GM12878 (cell line): Measurements from ENCODE around the gene SIGLEC11. TPM values are rescaled to one million over a fixed set of nuclear protein-coding genes. Genes with fewer than 3 reads are reported as not detected.

Experiments used
- ATAC-seq: fragments of 200-7000 bp; cut with Tn5 transposase; 3 replicates; pipeline ENCODE4 v1.9.1; 2020; ENCODE audit warnings: mild to moderate bottlenecking, moderate library complexity
- BruUV-seq: library from RNA; stranded (reverse); fragments of 400-500 nt; replicated peaks from 2 replicates; lab custom pipeline; 2021; lab: Mats Ljungman, UMichigan
- CTCF ChIA-PET: fragments of 300-600 bp; sonication (Branson Sonifier 250); formaldehyde crosslinking; extraction: SDS; loops from one replicate; lab custom pipeline; 2021; ENCODE audit warnings: inconsistent platforms; lab: Yijun Ruan, JAX
- POLR2A ChIA-PET: fragments of 350-600 bp; formaldehyde crosslinking; extraction: SDS; loops from one replicate; lab custom pipeline; 2021; ENCODE audit warnings: inconsistent platforms; lab: Charles Lee
- RAD21 ChIA-PET: fragments of 300-600 bp; sonication (Branson Sonifier 250); formaldehyde crosslinking; loops from one replicate; lab custom pipeline; 2023; ENCODE audit warnings: antibody characterized with exemption; ENCODE audit not compliant: unreplicated experiment; lab: Charles Lee
- SMC1A ChIA-PET: fragments of 300-600 bp; sonication (Branson Sonifier 250); formaldehyde crosslinking; loops from one replicate; lab custom pipeline; 2023; ENCODE audit not compliant: unreplicated experiment, uncharacterized antibody; lab: Charles Lee
- DNase-seq: peaks from one replicate; pipeline ENCODE4 v3.0.0-alpha.2; 2011; ENCODE audit warnings: low read depth, low spot score
- FAIRE-seq: peaks from 3 replicates; lab custom pipeline; 2011; peaks lifted over from hg19 to GRCh38; lab: Jason Lieb, UNC
- H2AFZ ChIP-seq: 2 replicates; pipeline ENCODE4 v1.6.0; 2011; ENCODE audit warnings: low read depth, low read length, control low read depth; ENCODE audit not compliant: control insufficient read depth
- H3K27ac ChIP-seq: 2 replicates; pipeline ENCODE4 v1.5.1; 2011; ENCODE audit warnings: control low read depth; ENCODE audit not compliant: control insufficient read depth, insufficient read depth
- H3K27me3 ChIP-seq, 2 experiments: replicated peaks in 1 of 2; 2 replicates each; pipeline versions ENCODE4 v1.6.0 to v1.6.1; 2011; ENCODE audit warnings: low read length in 1 of 2; ENCODE audit not compliant: control insufficient read depth in 2 of 2, insufficient read depth in 2 of 2
- H3K36me3 ChIP-seq, 2 experiments: 2 replicates each; pipeline ENCODE4 v1.5.1; 2011; ENCODE audit warnings: low read length in 1 of 2; ENCODE audit not compliant: control insufficient read depth in 2 of 2, insufficient read depth in 2 of 2
- H3K4me1 ChIP-seq: 2 replicates; pipeline ENCODE4 v1.6.1; 2011; ENCODE audit warnings: mild to moderate bottlenecking, low read length, moderate library complexity, mixed read lengths; ENCODE audit not compliant: control insufficient read depth, insufficient read depth
- H3K4me2 ChIP-seq: 2 replicates; pipeline ENCODE4 v1.6.0; 2011; ENCODE audit warnings: control low read depth; ENCODE audit not compliant: control insufficient read depth, insufficient read depth
- H3K4me3 ChIP-seq: fragments of 200-600 bp; sonication (generic); 2 replicates; pipeline ENCODE4 v1.5.1; 2016
- H3K79me2 ChIP-seq: 2 replicates; pipeline ENCODE4 v1.6.0; 2011; ENCODE audit warnings: low read length; ENCODE audit not compliant: control insufficient read depth, insufficient read depth
- H3K9ac ChIP-seq: 2 replicates; pipeline ENCODE4 v1.8.0; 2011; ENCODE audit warnings: low read length, control low read depth, mixed read lengths; ENCODE audit not compliant: control insufficient read depth, insufficient read depth
- H3K9me3 ChIP-seq: replicated peaks from 3 replicates; pipeline ENCODE4 v1.5.1; 2011; ENCODE audit warnings: mild to moderate bottlenecking, low read length; ENCODE audit not compliant: control insufficient read depth, insufficient read depth
- H4K20me1 ChIP-seq: 2 replicates; pipeline ENCODE4 v1.6.0; 2011; ENCODE audit not compliant: control insufficient read depth, insufficient read depth
- BHLHE40 ChIP-seq, 2 experiments: fragments of 450-650 bp in 1 of 2; IDR thresholded peaks; 2 replicates each; pipeline ENCODE4 v1.6.1; 2011 to 2017; ENCODE audit warnings: low read depth in 2 of 2, borderline replicate concordance in 1 of 2, improper control_type of control experiment in 1 of 2, low read length in 1 of 2, mild to moderate bottlenecking in 1 of 2
- CTCF ChIP-seq, 3 experiments: IDR thresholded peaks in 2 of 3; conservative IDR thresholded peaks in 1 of 3; 2 replicates each; pipeline ENCODE4 v1.5.1; 2011; ENCODE audit warnings: low read depth in 3 of 3, low read length in 3 of 3, mild to moderate bottlenecking in 3 of 3, control low read depth in 2 of 3, moderate library complexity in 2 of 3, inconsistent platforms in 1 of 3, mixed read lengths in 1 of 3; ENCODE audit not compliant: control insufficient read depth in 2 of 3, insufficient read depth in 1 of 3; ENCODE audit errors: extremely low read depth in 1 of 3
- POLR2A ChIP-seq: IDR thresholded peaks from 2 replicates; pipeline ENCODE4 v1.6.1; 2011; ENCODE audit warnings: low read depth, mild to moderate bottlenecking, low read length
- ZBTB33 ChIP-seq: fragments of 450-650 bp; IDR thresholded peaks from 2 replicates; pipeline ENCODE4 v1.6.1; 2017; ENCODE audit warnings: mild to moderate bottlenecking
- ZNF207 ChIP-seq: fragments of 450-650 bp; IDR thresholded peaks from 2 replicates; pipeline ENCODE4 v1.6.1; 2014; ENCODE audit warnings: antibody characterized with exemption, mild to moderate bottlenecking, borderline replicate concordance
- WGBS: methylation state at CpG from one replicate; pipeline ENCODE4 v1.1.6; 2016; ENCODE audit warnings: low lambda C conversion rate; ENCODE audit not compliant: insufficient replicate concordance, insufficient coverage; ENCODE audit errors: missing lambda C conversion rate; 5-methylcytosine and 5-hydroxymethylcytosine counted together
- in situ Hi-C: fragments of 300-500 bp; cut with MboI; formaldehyde crosslinking; loops from 9 replicates; pipeline ENCODE4 v1.14.3; 2018; ENCODE audit warnings: mixed read lengths
- intact Hi-C: fragments of 100-400 bp; cut with micrococcal nuclease; formaldehyde crosslinking; loops from one replicate; pipeline ENCODE4 v1.14.2; 2022; ENCODE audit not compliant: unreplicated experiment
- polyA plus RNA-seq, 11 experiments: library from polyadenylated mRNA; depleted of rRNA in 4 of 11; unstranded in 6 of 11; stranded (reverse) in 5 of 11; fragments of >200 nt; fragmentation: Nextera tagmentation in 4 of 11; fragmentation: Illumina TruSeq in 1 of 11; extraction: Ambion mirVana in 4 of 11; extraction: Trizol in 1 of 11; gene quantifications; 1 replicate in 1 of 11; 2 replicates in 10 of 11; pipeline versions ENCODE4 v1.2.1 to v1.2.3, GENCODE V29; 2011 to 2016; ENCODE audit warnings: inconsistent platforms in 2 of 11, missing spikeins in 2 of 11, low read depth in 1 of 11
- total RNA-seq, 4 experiments: library from RNA; depleted of rRNA in 3 of 4; stranded (reverse); fragments of >200 nt in 3 of 4; fragmentation: Illumina TruSeq in 1 of 4; extraction: Trizol in 1 of 4; gene quantifications; 2 replicates each; pipeline versions ENCODE4 v1.2.1 to v1.2.3, GENCODE V29; 2013 to 2021
- TF ChIP-seq, protein P1 (sequence below): fragments of 450-650 bp; IDR thresholded peaks from 2 replicates; pipeline ENCODE4 v1.6.1; 2016; ENCODE audit warnings: mild to moderate bottlenecking
- TF ChIP-seq, protein P2 (sequence below): fragments of 150-350 bp; IDR thresholded peaks from 2 replicates; pipeline ENCODE4 v1.6.1; 2016; ENCODE audit warnings: low read depth, low read length

The SIGLEC11 gene
- total and polyA plus RNA-seq, 10 of the 15 experiments (the other 5 are each of a cell fraction or from before 2014, with no cell fraction given), result not detected

DNA sequence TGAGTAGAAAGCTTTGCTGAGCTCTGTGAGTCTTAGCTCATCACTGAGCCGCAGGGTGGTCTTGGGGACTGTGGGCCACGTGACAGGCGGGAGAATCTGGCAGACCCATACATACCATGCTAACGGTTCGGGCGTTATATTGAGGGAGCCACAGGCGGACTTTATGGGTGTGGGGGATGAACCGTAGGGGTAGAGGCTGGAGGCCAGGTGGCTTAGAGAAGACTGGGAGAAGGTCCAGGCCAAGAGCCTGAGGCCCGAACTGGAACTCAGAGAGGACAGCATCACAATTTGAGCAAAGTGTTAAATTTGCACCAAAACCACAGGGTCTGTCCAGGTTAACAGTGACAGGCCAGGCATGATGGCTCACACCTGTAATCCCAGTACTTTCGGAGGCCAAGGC, 47.3 kb downstream of the SIGLEC11 start (continued):
- TF ChIP-seq, protein P1, sequence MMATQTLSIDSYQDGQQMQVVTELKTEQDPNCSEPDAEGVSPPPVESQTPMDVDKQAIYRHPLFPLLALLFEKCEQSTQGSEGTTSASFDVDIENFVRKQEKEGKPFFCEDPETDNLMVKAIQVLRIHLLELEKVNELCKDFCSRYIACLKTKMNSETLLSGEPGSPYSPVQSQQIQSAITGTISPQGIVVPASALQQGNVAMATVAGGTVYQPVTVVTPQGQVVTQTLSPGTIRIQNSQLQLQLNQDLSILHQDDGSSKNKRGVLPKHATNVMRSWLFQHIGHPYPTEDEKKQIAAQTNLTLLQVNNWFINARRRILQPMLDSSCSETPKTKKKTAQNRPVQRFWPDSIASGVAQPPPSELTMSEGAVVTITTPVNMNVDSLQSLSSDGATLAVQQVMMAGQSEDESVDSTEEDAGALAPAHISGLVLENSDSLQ, result no peak
- TF ChIP-seq, all 136 proteins: peak for 0

GRCh38 chr19:49912965-49913685, 47.8 kb downstream of the SIGLEC11 start:
- TF ChIP-seq BHLHE40 (IDR thresholded peaks at IDR 0.05; ENCODE audit: borderline replicate concordance in 1 of 2, low read depth in 2 of 2, low read length in 1 of 2), result 0 out of 4 replicates have a peak, but pooled peaks of 1 of the 2 experiments have one; percentile 40
- no peak for TF ChIP-seq ZNF207
- peak; percentile 11 to 47 (median 35); a peak in 3 of 6 replicates for TF ChIP-seq CTCF (IDR thresholded peaks at IDR 0.05 in 2 of 3, conservative IDR thresholded peaks at IDR 0.05 in 1 of 3; ENCODE audit: control insufficient read depth in 2 of 3, extremely low read depth in 1 of 3, insufficient read depth in 1 of 3, low read depth in 3 of 3, low read length in 3 of 3)
- TF ChIP-seq POLR2A, result 0 out of 2 replicates have a peak, but pooled peaks have one; percentile 16
- peak; percentile 69 for TF ChIP-seq ZBTB33
- TF ChIP-seq, protein P2, sequence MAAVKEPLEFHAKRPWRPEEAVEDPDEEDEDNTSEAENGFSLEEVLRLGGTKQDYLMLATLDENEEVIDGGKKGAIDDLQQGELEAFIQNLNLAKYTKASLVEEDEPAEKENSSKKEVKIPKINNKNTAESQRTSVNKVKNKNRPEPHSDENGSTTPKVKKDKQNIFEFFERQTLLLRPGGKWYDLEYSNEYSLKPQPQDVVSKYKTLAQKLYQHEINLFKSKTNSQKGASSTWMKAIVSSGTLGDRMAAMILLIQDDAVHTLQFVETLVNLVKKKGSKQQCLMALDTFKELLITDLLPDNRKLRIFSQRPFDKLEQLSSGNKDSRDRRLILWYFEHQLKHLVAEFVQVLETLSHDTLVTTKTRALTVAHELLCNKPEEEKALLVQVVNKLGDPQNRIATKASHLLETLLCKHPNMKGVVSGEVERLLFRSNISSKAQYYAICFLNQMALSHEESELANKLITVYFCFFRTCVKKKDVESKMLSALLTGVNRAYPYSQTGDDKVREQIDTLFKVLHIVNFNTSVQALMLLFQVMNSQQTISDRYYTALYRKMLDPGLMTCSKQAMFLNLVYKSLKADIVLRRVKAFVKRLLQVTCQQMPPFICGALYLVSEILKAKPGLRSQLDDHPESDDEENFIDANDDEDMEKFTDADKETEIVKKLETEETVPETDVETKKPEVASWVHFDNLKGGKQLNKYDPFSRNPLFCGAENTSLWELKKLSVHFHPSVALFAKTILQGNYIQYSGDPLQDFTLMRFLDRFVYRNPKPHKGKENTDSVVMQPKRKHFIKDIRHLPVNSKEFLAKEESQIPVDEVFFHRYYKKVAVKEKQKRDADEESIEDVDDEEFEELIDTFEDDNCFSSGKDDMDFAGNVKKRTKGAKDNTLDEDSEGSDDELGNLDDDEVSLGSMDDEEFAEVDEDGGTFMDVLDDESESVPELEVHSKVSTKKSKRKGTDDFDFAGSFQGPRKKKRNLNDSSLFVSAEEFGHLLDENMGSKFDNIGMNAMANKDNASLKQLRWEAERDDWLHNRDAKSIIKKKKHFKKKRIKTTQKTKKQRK, result no peak

More at GRCh38 chr19:49912965-49913685, 47.8 kb downstream of the SIGLEC11 start:
- ATAC-seq (peak; percentile 14), DNase-seq (no peak), FAIRE-seq (no peak)
- no peak overlapping the region for H3K9ac ChIP-seq
- ChIA-PET RAD21 (interaction anchor here (1.1 to 4.9 kb wide), 6 partner anchors 11 to 36 kb away, joined by 3 to 40 read pairs (median 4); partner anchors contain the start of genes AKT1S1, ATF5, IL4I1 and NUP62), CTCF (interaction anchor here (1.2 to 9.0 kb wide), 4 partner anchors 9 to 24 kb away, joined by 4 to 71 read pairs (median 20); partner anchors contain the start of genes ATF5, IL4I1 and NUP62), SMC1A (interaction anchor here (1.4 to 8.8 kb wide), 3 partner anchors 15 to 36 kb away, joined by 3 to 110 read pairs (median 48); partner anchors contain the start of genes AKT1S1, ATF5, IL4I1 and NUP62), POLR2A (interaction anchor here (1.7 to 6.6 kb wide), 7 partner anchors 9 to 44 kb away, joined by 5 to 116 read pairs (median 17); partner anchors contain the start of genes AKT1S1, ATF5, IL4I1 and TBC1D17)
- peaks cover 40 to 42% of the 10 kb centered on the region in 2 experiments for H3K36me3 ChIP-seq
- H3K4me1 ChIP-seq, result peaks cover 55% of the 10 kb centered on the region
- H3K27me3 ChIP-seq, result no peaks in the 10 kb centered on the region
- WGBS, result 44% methylated on average over 21 of the region's 21 CpGs
- H4K20me1 ChIP-seq, result peaks cover under 1% of the 10 kb centered on the region; the same call in 1 of the 2 replicates
- in situ Hi-C loops, result no loop called here
- H3K79me2 ChIP-seq, result peaks cover 69% of the 10 kb centered on the region
- no peak overlapping the region for H3K4me2 ChIP-seq
- no peaks in the 10 kb centered on the region; the same call in 2 of the 3 replicates for H3K9me3 ChIP-seq
- H3K4me3 ChIP-seq, result no peak overlapping the region
- H3K27ac ChIP-seq, result peak overlapping the region; percentile 76
- intact Hi-C loops, result no loop called here
- BruUV-seq, result no TSS peak
- no peak overlapping the region for H2AFZ ChIP-seq
